GM21423 (cell line): ENCODE data around the gene ALDOC.

Experiments
- ATAC-seq: cut with Tn5 transposase; IDR thresholded peaks from one replicate; pipeline ENCODE4 v1.9.1; 2021; ENCODE audit warnings: mild to moderate bottlenecking, moderate library complexity; ENCODE audit not compliant: unreplicated experiment

Gene ALDOC

DNA sequence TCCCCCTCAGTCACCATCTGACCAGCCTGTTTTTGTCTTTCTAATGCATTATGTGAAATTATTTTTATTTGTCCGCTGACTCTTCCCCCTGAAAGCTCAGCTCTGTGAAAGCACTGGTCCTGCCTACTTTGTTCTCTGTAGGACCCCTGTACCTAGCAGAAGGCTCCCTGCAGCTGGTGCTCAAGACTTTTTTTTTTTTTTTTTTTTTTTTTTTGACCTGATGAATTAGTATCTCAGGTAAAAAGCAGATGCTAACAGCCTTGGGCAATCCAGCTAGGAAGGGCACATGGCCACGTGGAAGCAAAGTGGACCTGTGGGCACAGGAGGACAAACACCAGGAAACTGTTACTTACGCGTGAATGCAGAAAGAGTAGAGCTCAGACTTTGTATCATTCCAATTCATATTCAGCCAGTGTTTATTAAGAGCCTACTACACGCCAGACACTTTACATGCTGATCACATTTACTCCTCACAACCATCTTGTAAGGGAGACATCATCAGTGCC, 23.6 kb downstream of the ALDOC start:
- ATAC-seq, result no peak

DNA sequence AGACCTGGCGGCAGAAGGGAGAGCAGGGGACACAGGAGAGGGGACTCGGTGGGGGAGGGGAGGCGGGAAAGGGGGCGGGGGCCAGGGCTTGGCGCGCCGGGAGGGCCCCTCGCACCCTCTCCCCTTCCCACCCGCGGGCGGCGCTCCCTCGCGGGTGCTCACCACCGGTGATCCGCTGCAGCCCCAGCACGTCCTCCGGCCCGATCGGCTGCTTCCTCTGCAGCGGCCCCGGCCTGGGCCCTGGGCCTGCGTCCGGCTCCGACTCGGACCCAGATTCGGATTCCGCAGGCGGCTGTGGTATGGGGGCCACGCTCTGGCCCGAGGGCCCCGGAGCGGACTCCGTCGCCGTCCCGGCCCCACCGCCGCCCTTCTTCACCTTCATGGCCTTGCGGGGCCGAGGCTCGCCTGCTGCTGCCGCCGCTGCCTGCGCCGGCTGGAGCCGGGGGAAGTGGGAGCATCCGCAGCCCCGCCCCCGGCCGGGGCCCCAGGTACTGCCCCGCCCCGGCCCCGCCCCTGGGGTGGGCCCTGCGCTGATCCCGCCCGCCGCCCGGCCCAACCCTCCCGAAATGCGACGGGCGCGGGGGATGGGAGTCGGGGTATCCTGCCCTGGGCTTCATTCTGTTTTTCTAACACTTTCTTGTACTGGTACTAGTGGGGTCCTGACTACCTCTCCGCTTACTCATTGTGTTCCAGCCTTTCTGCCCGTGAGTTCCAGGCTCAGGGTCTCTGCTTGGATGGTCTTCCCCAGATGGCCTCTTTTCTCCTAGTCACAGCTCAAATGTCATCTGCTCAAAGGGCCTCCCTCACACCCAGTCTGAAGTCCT, 24.3 kb downstream of the ALDOC start, which contains the start of gene UNC119:
UNC119 (minus strand) TSS at position 449 of the 824 bp plus-strand sequence; CDS start at position 382, 67 bp downstream.
- peak; percentile 48 for ATAC-seq

DNA sequence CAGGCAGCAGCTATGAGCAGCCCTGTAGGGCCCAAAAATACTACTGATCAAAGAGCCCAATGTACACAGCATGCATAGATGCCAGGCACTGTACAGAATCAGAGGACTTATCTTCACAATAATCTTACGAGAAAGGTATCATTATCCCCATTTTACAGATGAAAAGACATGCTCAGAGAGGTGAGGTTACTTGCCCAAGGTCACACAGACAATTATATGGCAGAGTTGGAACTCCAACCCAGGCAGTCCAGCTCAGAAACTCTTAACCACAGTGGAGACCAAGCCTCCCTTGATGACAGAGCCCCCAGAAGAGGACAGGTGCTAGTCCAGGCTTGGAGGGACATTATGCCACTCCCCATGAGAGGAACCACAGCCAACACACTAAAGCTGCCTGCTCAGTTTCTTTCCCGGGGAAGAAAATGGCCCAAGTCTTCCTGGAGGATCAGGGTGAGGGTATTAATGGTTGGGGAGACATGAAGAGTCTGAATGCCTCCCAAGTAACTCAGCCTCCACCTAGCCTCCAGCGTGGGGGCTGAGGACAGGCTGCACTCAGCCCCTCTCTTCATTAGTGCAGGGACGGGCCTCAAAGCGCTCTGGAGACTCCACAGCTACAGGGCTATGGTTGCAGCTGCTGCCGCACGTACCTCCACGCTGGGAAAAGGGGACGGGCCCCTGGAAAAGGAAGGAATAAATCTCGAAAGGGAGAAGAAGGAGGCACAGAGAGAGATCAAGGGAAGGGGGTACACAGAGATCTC, 25.1 kb downstream of the ALDOC start:
- no peak for ATAC-seq

DNA sequence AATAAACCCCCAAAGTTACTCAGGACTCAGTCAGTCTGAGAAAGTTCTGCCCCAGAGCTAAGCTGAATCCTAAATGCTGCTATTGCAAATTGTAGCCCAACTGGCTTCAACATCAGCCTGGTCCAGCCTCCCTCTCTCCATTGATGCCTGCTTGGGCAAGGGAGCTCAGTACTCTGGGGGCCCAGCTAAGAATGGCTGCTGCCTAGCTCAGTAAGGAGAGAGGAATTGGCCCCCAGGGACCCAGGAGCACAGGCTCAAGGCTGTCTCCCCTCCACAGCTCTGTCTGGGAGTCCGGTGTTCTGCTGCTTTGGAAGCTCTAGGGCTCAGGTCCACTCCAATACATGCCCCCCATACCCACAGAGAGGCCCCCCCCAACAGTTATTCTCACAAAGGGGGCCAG, 25.8 kb downstream of the ALDOC start:
- no peak for ATAC-seq

DNA sequence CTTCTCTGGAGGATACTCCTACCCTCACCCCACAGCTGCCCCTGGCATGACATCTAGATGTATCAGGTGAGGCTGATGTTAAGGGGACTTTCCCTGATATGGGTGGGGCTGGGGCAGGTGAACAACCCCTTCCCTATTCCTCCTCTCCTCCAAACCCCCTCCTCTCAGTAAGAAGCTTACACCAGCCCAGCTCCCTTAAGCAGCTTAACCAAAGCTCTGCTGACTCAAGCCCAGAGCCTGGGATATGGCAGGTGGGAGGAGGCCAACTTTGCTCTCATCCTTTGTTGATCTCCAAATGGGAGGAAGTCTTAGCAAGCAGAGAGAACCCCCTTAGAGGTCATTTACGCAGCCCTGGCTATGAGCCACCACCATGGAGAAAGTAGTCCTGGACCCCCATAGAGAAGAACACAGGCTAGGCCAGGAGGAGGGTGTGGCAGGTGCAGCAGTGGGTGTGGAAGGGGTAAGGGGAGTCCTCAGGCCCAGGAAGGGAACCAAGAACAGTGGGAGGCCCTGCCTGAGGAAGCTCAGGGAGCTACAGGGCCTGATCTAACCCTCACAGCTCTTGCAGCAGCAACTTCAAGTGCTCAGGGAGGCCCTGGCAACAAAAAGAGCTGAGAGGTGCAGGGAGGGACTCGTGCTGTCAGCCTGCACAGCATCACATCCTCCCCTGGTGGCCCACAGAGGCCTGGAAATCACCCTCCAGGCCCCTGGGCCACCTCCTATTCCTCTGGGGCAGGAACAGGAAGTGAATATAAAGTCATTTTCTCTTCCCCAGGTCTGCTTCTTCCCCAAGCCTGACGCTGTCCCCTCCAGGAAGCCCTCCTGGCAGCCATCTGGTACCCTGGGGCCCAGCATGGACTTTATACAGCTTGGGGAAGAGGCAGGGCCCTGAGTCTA, 27.2 kb downstream of the ALDOC start:
- peak; percentile 47 for ATAC-seq

DNA sequence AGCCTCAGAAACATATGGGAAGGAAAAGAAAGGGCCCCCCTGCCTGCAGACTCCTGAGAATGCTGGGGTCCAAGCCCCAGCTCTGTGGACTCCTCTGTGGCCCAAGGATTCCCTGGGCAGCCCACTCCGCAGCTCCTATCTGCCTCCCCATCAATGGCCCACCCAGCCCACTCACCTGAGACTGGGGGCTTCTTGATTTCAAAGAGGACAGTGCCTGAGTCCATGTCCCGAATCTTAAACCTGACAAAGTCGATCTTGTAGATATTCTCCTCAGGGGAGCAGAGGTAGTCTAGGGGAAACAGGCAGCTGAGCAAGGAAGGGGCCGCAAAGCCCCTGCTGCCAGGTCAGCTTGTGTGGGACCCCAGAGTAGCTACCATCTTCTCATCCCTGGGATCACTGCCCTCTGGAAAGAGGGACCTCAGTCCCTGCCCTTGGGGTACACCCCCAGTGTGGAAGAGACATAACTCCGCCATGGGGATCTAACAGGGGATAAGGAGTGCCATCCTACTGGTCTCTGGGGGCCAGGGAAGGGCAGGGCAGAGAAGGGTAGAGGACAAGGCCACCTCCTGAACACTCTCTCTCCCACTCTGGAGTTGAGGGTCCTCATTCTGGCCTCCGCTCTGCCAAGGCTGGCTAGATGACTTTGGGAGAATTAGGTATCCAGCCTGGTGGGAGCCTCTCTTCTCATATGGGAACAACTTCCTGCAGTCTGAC, 28.1 kb downstream of the ALDOC start:
- ATAC-seq, result no peak

DNA sequence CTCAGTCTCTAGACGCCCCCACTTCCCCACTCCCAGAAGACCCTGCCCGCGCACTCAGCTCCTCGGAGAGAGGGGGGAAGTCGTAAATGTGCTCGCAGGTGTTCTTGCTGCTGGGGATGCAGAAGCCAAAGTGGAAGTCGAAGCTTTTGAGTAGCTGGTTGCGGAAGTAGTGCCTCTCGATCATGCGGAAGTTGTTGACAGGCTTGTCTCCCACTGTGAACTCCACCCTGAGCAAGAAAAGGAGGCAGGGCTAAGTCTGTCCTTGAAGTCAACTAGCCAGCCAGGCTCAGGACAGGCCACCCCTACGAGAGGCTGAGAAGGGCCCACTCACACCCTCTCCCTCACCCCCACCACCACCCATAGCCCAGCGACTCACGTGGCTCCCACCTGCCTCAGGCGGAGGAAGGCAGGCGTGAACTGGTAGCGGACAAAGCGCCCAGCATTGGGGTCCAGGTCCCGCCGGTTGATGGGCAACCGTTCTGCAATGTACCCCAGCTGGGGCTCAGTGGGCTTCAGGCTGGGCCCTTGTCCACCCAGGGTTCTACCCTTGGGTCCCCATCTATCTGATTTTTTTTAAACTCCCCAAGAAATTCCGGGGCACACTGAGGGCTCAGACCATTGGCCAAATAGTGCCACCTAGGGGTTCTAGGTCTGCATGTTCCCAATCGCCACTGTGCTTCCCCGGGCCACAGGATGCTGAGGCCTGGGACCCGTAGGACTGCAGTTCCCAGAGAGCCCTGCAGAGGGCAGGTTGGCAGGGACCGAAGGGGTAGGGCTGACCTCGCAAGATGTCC, 28.9 kb downstream of the ALDOC start:
- no peak for ATAC-seq

DNA sequence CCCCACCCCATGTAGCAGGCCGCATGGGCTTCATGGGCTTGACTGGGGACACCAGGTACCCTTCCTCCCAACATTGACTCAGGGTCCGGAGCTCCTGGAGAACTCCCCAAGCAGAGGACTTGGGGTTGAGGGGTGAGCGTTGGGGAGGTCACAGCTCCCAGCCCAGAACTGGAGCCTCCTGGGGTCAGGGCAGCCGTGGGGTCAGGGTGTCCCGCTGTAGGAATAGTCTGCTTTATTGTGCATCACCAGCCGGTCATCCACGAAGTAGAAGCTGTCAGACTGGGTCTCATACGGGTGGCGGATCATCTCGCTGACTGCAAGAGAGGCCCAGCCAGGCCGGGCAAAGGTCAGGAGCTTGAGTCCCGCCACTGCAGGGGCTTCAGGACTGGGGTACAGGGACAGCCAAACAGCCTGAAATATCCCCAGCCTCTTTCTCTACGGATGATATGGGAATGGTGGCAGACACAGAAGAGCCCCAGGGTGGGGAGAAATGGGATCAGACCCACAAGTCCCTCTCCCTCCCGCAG, 29.5 kb downstream of the ALDOC start:
- no peak for ATAC-seq

DNA sequence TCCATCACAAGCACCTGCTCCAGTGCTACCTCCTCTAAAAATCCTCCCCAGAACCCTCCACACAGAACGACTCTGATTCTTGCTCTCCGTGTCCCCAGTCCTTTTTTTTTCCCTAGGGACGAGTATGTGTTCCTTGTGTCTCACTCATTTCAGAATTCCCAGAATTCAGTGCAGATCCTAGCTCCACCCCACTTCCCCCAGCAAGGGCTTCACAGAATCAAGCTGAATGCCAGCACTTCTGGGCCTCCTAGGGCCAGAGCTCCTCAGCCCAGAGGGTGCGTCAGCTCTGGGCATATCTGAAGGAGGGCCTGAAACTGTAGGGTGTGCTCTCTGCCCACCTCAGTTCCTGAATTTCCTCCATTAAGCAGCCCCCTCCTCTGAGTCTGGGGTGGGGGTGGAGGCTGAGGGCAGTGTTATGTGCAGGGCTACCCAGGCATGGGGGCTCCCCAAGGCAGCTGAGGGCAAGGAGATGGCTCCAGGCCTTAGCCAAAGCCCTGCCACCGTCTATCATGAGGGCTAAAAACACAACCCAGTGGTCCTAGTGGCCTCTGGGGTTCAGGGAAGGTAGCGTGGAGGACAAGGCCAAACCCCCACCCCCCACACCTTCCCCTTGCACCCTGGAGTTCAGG, 30.8 kb downstream of the ALDOC start:
- no peak for ATAC-seq

DNA sequence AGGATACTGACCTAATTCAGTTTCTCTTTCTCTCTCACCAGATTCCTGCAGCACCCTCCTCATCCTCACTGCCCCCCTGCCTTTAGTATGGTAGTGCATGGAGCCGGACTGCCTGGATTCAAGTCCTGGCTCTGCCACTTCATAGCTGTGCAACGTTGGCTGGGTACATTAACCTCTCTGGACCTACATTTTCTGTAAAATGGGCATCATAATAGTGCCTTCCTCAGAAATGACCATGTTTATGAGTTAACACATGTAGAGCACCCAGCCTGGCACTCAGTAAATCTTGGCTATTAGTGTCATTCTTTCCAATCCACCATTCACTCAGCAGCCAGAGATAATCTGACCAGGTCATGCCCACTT, 31.6 kb downstream of the ALDOC start:
- no peak for ATAC-seq

DNA sequence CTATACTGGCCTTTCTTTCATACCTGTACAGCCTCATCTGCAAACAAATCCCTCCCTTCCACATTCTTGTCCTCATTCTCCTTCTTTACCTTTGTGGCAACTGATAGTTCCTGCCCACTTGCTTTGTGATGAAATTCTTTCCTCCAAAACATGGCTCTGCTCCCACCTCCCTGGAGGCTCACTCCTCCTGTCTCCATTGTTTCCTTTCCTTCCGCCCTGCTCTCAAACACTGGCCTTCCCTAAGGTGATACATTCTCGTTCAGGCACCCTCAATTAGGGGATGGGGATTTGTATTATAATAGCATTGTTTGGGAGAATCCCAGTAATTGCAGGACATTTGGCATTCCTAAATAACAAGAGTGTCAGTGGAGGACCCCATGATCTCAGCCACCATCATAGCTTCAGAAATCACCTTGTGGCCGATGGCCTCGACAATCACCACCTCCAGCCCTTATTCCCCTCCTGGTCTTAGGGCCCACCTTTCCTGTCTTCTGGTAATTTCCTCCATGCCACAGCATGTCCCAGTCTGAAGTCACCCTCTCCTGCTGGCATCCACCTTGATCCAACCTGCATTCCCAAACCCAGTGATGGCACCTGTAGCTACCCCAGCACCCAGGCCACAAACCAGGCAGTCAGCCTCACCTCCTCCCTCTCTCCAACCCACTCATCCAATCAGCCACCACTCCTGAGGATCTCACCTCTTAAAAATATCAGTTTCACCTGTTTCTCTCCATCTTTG, 32.1 kb downstream of the ALDOC start:
- ATAC-seq, result no peak

DNA sequence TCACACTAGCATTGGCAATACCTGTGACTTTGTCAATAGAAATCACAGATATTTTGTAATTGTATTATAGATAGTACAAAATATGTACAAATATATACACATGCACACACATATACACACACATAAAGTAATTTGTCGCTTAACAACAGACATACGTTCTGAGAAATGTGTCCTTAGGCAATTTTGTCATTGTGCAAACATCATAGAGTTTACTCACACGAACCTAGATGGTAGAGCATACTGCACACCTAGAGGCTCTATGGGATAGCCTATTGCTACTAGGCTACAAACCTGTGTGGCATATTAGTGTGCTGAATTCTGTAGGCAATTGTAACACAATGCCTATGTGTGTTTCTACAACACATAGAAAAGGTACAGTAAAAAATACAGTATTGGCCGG, 35.3 kb downstream of the ALDOC start:
- no peak for ATAC-seq

DNA sequence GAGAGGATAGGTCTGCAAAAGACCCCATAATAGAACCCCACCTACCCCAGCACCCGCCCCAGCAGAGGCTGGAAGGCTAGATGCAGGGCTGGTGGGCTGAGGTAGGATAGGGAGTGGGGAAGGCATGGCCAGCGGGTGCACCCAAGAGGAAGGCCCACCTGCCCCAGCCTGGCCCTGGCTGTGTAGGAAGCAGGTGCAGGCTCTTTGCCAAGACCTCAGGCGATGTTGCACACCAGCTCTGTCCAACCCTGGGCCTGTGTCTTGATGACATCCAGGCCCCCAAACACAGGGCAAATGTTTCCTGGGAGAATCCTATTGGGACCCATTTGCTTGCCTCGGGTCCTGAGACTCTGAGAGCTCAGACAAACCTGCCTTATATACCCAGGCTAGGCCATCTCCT, 36.5 kb downstream of the ALDOC start:
- ATAC-seq, result no peak

DNA sequence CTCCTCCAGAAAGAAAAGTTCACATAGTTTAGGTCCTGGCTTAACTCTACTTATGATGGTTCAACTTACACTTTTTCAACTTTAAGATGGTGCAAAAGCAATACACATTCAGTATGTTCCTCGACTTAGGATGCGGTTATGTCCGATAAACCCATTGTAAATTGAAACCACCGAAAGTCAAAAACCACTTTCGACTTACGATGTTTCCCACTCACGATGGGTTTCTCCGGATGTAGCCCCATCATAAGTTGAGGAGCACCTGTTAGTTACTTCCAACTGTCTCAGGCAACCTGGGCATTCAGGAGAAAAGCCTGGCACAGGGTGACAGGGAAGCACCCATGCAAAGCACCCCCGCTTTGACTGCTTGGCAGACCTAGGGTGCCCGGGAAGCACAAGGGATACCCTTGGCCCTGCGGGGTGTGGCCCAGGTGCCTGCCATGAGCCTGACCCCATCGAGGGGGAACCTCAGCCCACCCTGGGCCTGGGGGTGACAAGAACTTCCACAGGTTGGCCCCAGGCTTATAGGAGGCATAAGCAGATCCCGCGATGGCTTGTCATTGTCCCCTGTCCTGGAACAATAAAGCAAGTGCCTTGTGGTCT, 38.3 kb downstream of the ALDOC start:
- no peak for ATAC-seq

DNA sequence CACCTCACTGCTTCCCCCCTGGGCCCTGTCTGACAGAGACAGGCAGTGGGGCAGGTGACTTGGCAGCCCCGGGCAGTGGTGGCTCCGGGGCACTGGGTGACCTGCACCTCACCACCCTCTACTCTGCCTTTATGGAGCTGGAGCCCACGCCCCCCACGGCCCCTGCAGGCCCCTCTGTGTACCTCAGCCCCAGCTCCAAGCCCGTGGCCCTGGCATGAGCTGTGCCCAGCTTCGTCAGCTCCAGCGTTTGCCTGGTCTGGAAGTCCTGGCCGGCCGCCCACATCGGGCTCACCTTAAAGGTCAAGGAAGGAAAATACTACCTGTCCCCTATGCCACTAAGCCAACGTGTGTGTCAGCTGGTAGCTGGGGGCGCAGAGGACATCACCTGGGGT, 39.5 kb downstream of the ALDOC start:
- ATAC-seq, result no peak

DNA sequence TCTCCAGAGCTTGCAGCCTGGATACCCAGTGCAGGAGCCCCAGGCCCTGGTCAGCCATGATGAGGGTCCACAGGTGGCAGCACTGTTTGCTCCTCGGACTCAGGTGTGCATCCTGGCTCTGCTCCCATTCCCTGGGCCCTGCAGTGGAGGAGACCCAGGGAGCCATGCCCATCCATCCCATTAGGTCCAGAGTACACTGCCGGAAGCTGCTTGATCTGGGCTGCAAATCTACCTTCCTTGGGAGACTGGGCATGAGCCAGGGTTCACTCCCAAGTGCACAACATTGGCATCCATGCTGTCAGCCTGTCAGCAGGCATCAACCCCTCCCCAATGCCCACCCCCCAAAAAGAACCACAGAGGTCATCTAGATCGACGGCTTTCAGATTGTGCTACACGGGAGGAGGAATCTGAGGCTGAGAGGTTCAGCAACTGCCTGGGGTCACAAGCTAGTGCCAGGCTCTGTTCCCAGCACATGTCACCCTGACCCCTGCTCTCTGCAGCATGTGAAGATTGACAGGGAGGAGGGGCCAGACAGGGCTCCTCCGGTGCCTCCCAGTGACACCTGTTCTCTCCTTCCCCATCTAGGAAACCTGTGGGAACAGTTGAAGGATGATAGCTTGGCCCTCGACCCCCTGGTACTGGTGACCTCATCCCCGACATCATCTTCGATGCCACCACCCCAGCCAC, 40.0 kb downstream of the ALDOC start:
- no peak for ATAC-seq

DNA sequence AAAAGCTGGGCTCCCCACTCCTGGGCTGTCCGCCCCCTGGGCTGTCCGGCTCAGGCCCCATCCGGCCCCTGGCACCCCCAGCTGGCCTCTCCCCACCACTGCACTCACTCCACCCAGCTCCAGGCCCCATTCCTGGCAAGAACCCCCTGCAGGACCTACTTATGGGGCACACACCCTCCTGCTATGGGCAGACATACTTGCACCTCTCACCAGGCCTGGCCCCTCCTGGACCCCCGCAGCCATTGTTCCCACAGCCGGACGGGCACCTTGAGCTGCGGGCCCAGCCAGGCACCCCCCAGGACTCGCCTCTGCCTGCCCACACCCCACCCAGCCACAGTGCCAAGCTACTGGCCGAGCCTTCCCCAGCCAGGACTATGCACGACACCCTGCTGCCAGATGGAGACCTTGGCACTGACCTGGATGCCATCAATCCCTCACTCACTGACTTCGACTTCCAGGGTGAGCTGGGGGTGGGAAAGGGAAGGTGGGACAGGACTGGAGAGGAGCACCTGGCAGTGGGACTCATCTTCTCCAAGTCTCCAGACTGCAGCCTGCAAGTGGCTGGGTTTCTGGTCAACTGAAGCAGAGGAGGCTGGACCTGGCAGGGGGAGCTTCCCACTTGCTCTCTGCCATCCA, 41.8 kb downstream of the ALDOC start:
- ATAC-seq, result no peak
